GM18868 (cell line): Measurements from ENCODE around the gene JADE1.

Source experiments
- ATAC-seq: cut with Tn5 transposase; IDR thresholded peaks from one replicate; pipeline ENCODE4 v1.9.1; 2021; ENCODE audit warnings: mild to moderate bottlenecking, moderate library complexity; ENCODE audit not compliant: unreplicated experiment

The JADE1 gene

GRCh38 chr4:128809477-128810330 lies at the start of gene JADE1:
Gene JADE1 (plus strand): TSS chr4:128809700. CDS start chr4:128831759, 22,059 bp downstream.
- ATAC-seq, result peak; percentile 55

- ATAC-seq, result no peak
Observed at GRCh38 chr4:128766781-128767180, 42.7 kb upstream of the JADE1 start.

DNA sequence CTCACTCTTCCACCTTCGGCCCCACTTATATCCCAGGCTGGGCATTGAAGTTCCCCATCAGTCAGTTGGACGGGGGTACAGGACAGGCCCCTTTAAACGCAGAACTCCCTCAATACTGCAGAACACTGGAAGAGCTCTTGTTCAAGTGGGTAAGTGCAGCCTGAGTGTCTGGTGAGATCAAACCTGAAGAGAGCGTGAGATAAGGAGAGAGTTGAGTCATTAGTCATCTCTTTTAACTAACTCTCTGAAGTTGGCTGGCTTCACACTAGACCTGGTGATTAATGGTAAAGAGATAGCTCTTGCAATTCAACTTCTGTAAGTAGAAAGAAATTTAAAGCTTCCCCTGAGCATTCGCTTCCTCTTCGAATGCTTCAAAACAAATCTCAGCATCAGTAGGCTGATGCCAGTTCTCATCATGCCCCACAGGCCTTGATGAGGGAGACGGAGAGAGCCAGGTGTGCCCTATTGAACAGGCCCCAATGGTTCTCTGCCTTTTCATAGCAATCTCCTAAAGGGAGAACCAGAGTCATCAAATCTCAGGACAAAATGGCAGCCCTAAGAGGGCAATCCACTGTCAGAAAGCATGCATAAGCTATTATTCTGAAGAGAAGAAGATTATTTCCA lies 41.0 kb upstream of the JADE1 start:
- no peak for ATAC-seq

DNA sequence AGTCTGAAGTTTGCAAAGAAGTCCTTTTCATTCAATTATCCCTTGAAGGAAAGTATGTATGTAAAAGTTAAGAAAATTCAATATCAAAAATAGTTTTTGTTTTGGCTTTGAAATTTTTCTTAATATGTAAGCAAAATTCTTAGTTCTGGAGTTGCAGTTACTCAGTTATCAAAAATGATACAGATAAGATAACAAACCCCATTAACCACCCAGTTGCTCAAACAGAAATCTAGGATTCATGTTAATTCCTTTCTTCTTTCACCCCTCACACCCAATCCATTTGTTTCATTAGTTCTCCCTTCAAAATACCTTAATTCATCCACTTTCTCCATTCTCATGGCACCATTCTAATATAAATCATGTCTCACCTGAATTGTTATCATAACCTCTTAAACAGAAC lies 40.5 kb upstream of the JADE1 start:
- no peak for ATAC-seq

DNA sequence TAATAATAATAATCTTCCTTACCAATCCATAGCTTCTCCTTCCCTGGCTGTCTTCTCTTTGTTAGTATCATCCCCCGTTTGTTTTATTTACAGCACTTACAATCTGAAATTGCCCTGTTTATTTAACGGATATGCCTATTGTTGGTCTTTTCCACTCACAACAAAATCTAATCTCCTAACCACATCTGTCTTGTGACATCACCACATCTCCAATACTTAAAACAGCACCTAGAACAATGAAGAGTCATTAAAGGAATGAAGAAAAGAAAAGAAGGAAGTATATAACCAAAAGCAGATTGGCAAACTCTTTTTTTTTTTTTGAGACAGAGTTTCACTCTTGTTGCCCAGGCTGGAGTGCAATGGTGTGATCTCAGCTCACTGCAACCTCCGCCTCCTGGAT lies 38.7 kb upstream of the JADE1 start:
- ATAC-seq, result no peak

GRCh38 chr4:128775477-128775876 lies 34.0 kb upstream of the JADE1 start:
- ATAC-seq, result no peak

GRCh38 chr4:128775916-128776315 lies 33.6 kb upstream of the JADE1 start:
- no peak for ATAC-seq

- ATAC-seq, result no peak
Observed at GRCh38 chr4:128776794-128777216, 32.7 kb upstream of the JADE1 start.

DNA sequence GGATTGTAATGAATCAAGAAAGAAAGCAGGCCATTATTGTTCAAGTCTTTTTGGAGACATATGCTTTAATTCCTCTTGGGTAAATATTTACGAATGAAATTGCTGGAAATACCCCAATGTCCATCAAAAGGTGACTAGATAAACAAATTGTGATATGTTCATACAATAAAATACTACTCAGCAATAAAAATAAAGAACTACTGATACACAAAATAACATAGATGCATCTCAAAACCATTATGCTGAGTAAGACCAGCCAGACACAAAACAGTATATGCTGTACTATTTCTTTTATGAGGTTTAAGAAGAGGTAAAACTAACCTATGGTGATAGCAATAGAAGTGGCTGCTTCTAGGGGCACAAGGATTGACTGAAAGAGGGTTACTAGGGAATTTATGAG lies 28.8 kb upstream of the JADE1 start:
- ATAC-seq, result no peak

DNA sequence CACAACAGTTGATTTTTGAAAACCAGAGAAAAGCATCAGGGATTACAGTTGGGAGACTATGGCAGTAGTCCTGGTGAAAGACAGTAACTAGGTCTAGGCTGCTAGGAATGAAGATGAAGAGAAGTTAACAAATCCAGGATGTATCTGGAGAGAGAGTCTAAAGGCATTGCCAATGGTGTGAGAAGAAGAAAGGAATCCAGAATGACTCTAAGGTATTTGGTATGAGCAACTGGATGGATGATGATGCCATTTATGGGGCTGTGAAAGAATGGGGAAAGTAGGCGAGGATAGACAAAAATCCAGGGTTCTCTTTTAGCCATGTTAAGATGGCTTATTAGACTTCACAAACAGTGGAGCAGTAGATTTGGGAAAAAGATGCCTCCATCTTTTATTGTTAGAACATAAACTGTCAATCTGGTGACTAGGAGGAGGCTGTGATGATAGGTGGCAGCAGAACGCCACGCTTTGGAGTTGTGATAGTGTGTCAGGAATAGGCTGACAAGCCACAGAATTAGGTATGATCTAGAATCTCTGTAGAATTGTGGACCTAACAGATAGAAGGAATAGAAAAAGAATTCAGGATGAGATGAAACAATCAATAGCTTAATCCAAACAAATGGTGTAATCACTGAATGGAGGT lies 27.3 kb upstream of the JADE1 start:
- ATAC-seq, result peak; percentile 86

DNA sequence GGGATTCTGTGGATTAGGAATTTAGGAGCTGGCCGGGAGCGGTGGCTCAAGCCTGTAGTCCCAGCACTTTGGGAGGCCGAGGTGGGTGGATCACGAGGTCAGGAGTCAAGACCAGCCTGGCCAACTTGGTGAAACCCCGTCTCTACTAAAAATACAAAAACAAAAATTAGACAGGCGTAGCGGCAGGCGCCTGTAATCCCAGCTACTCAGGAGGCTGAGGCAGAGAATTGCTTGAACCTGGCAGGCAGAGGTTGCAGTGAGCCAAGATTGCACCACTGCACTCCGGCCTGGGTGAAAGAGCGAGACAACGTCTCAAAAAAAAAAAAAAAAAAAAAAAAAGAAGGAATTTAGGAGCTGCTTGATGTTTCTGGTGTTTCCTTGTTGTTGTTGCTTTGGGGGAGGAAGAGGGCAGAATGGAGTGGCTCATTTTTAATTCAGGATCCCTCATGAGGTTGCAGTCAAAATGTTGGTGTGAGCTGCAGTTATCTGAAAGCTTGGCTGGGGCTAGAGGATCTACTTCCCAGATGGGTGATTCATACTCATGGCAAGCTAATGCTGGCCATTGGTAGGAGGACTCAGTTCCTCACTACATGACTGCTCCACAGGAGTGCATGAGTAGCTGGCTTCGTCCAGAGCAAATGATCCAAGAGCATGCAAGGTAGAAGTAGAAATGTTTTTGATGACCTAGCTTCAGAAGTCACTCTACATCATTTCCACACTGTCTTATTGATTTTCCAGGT lies 26.5 kb upstream of the JADE1 start:
- no peak for ATAC-seq

- ATAC-seq, result no peak
Observed at GRCh38 chr4:128787509-128788311, 21.8 kb upstream of the JADE1 start.

- ATAC-seq, result peak; percentile 82
Observed at GRCh38 chr4:128793859-128794672, 15.4 kb upstream of the JADE1 start.

GRCh38 chr4:128796934-128797333 lies 12.6 kb upstream of the JADE1 start:
- ATAC-seq, result no peak

- no peak for ATAC-seq
Observed at GRCh38 chr4:128800284-128800683, 9.2 kb upstream of the JADE1 start.

- ATAC-seq, result no peak
Observed at GRCh38 chr4:128800701-128801284, 8.7 kb upstream of the JADE1 start.

- peak; percentile 15 for ATAC-seq
Observed at GRCh38 chr4:128802680-128803628, 6.5 kb upstream of the JADE1 start.

DNA sequence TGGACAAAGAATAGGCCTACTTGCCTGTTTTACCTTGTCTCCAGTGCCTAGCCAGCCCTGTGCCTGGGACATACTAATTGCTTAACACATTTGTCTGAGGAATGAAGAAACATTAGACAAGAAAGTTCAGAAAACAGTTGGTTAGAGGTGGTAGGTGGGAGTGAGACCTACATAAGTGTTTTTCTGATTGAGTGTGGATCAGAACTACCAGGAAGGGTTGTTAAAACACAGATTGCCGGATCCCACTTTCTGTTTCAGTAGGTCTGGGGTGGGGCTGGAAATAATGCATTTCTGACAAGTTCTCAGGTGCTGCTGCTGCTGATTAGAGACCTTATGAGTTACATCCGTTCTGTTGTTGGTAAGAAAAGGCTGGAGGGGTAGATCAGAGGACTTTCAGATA lies 5.7 kb upstream of the JADE1 start:
- peak; percentile 67 for ATAC-seq
